ENCODE data around the gene CYSRT1. TPM values are rescaled to one million over a fixed set of nuclear protein-coding genes. Genes with fewer than 3 reads are reported as not detected.

CYSRT1 gene
- total RNA-seq, 2 donors from 2014 or later, result 0.64 TPM; not detected in 1

GRCh38 chr9:137232101-137232500 lies 7.1 kb downstream of the CYSRT1 start:
- no peak for TF ChIP-seq CTCF (IDR thresholded peaks at IDR 0.05)
- H3K27me3 ChIP-seq, result peaks cover 44% of the 10 kb centered on the region
- H3K4me3 ChIP-seq, result no peak overlapping the region
- no peaks in the 10 kb centered on the region for H3K9me3 ChIP-seq
- H3K4me1 ChIP-seq, result peaks cover 23% of the 10 kb centered on the region
- DNase-seq, result no peak
- no peak overlapping the region for H3K27ac ChIP-seq
- H3K36me3 ChIP-seq, result no peaks in the 10 kb centered on the region
- intact Hi-C loops (cut with DNase I), result no loop called here
- H3K9ac ChIP-seq (ENCODE audit: low read depth in 2 of 2, low read length in 2 of 2), result peak overlapping the region in 1 of 2 donors; percentile 39

- Histone ChIP-seq H3K9ac (ENCODE audit: low read depth in 2 of 2, low read length in 2 of 2) (no peak overlapping the region), H3K4me1 (peaks cover 23% of the 10 kb centered on the region), H3K9me3 (no peaks in the 10 kb centered on the region), H3K4me3 (no peak overlapping the region), H3K27me3 (peaks cover 44% of the 10 kb centered on the region), H3K36me3 (no peaks in the 10 kb centered on the region), H3K27ac (no peak overlapping the region)
- intact Hi-C loops (cut with DNase I), result no loop called here
- DNase-seq, result no peak
- no peak for TF ChIP-seq CTCF (IDR thresholded peaks at IDR 0.05)
Measured at GRCh38 chr9:137232510-137232909, 7.5 kb downstream of the CYSRT1 start.

GRCh38 chr9:137233143-137233980 lies 8.4 kb downstream of the CYSRT1 start:
- TF ChIP-seq CTCF (IDR thresholded peaks at IDR 0.05), result no peak
- Histone ChIP-seq H3K4me3 (no peak overlapping the region), H3K4me1 (peaks cover 29% of the 10 kb centered on the region), H3K27ac (no peak overlapping the region), H3K36me3 (no peaks in the 10 kb centered on the region), H3K9ac (ENCODE audit: low read depth in 2 of 2, low read length in 2 of 2) (no peak overlapping the region), H3K27me3 (peaks cover 44% of the 10 kb centered on the region), H3K9me3 (no peaks in the 10 kb centered on the region)
- no peak for DNase-seq
- intact Hi-C loops (cut with DNase I), result no loop called here

- H3K9ac ChIP-seq (ENCODE audit: low read depth in 2 of 2, low read length in 2 of 2), result no peak overlapping the region
- peaks cover 35% of the 10 kb centered on the region for H3K27me3 ChIP-seq
- no peak for DNase-seq
- H3K4me3 ChIP-seq, result no peak overlapping the region
- peaks cover 27% of the 10 kb centered on the region for H3K4me1 ChIP-seq
- H3K27ac ChIP-seq, result no peak overlapping the region
- intact Hi-C loops (cut with DNase I), result no loop called here
- no peak for TF ChIP-seq CTCF (IDR thresholded peaks at IDR 0.05)
- no peaks in the 10 kb centered on the region for H3K36me3 ChIP-seq
- H3K9me3 ChIP-seq, result no peaks in the 10 kb centered on the region
Measured at GRCh38 chr9:137234055-137234697, 9.2 kb downstream of the CYSRT1 start.

- H3K4me1 ChIP-seq, result peaks cover 26% of the 10 kb centered on the region
- H3K4me3 ChIP-seq, result no peak overlapping the region
- H3K27me3 ChIP-seq, result peaks cover 28% of the 10 kb centered on the region
- no peak for DNase-seq
- TF ChIP-seq CTCF (IDR thresholded peaks at IDR 0.05), result no peak
- intact Hi-C loops (cut with DNase I), result no loop called here
- H3K27ac ChIP-seq, result no peak overlapping the region
- no peak overlapping the region for H3K9ac ChIP-seq (ENCODE audit: low read depth in 2 of 2, low read length in 2 of 2)
- no peaks in the 10 kb centered on the region for H3K9me3 ChIP-seq
- H3K36me3 ChIP-seq, result no peaks in the 10 kb centered on the region
Measured at GRCh38 chr9:137234758-137235423, 9.9 kb downstream of the CYSRT1 start.
